GM15510 (cell line): Measurements from ENCODE around the gene AP3B2.

Source experiments
- POLR2A ChIP-seq: IDR thresholded peaks from 3 replicates; pipeline ENCODE4 v1.6.1; 2011; ENCODE audit warnings: borderline replicate concordance; ENCODE audit not compliant: insufficient read length; ENCODE audit errors: extremely low read depth

AP3B2 gene

GRCh38 chr15:82666606-82667005 lies 43.1 kb downstream of the AP3B2 start:
- no peak for TF ChIP-seq POLR2A

- TF ChIP-seq POLR2A, result no peak
Measured at GRCh38 chr15:82664021-82664420, 45.7 kb downstream of the AP3B2 start.

GRCh38 chr15:82663186-82663600 lies 46.5 kb downstream of the AP3B2 start:
- no peak for TF ChIP-seq POLR2A

GRCh38 chr15:82662641-82663040 lies 47.0 kb downstream of the AP3B2 start:
- TF ChIP-seq POLR2A, result no peak

DNA sequence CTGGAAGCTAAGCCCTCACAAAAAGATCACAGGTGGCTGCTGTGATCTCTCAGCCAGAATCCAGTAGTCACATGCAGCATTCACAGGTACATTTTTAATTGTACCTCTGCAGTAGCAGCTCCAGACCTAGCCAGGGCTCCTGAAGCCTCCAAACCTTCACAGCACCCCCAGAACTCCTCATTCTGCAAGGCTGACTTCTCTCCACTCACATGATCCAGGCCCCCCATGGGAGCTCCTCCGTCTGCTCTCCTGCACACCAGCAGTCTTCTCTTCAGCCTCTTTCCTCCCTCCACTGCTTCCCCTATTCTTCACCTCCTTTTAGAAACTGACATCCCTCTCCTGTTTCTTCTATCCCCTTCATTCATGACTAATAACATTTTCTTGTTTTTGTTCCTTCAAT lies 49.3 kb downstream of the AP3B2 start:
- TF ChIP-seq POLR2A, result no peak

DNA sequence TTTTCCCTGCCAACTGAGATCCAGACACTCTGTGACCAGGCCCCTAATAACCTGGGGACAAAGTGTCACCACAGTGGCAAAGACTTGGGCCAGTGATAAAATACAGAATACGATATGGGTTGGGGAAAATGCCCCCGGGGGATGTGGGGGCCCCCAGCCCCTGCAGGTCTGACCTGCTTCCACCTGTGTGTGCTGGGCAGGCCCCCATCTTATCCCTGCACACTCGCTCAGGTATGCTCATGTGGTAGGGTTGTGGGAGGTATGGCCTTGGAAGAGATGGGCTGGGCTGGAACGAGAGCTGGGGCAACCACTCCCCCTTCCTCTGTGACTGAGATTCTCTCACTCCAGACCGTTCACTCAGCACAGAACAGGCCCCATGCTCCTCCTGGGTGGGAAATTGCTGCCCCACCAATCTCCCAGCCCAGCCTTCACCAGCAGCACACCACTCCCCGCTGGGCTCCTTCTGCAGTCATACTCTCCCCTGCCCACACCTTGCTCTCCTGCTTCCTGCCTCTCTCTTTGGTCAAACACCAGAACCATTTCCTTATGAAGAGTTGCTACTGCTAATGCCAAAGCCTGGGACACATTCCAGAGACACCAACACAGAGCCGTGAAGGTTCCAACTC lies 52.9 kb downstream of the AP3B2 start:
- TF ChIP-seq POLR2A, result no peak

DNA sequence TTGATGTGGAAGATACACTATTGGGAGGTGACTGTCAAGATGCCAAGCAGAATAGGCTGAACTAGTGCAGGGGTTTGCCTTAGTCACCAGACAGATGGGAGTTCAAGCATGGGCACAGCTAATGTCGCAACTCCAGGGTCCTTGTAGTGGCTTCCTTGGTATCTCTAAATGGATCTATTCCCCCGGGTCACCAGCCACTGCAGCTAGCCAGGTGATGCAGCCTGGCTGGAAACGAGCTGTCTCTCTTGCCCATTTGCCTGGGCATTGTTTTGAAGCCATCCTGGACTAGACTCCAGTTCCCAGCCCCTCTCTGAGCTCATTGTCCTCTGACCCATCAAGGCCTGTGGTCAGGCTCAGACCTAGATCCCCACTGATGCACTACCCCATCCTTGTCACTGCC lies 54.1 kb downstream of the AP3B2 start:
- no peak for TF ChIP-seq POLR2A

GRCh38 chr15:82653483-82654168 lies 56.0 kb downstream of the AP3B2 start:
- no peak for TF ChIP-seq POLR2A

DNA sequence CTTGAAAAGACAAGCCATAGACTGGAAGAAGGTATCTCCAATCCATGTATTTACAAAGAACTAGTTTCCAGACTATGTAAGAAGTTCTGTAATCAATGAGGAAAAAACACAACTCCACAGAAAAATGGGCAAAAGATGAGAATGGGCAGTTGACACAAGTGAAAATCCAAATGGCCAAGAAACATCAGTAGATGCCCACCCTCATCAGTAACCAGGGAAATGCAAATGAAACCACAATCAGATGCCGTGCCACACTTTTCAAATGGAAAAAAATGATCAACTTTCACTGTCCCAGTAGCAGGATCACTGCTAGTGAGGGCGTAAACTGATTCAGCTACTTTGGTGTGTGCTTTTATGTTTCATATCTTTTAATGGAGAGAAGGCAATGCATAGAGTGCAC lies 58.0 kb downstream of the AP3B2 start:
- no peak for TF ChIP-seq POLR2A

DNA sequence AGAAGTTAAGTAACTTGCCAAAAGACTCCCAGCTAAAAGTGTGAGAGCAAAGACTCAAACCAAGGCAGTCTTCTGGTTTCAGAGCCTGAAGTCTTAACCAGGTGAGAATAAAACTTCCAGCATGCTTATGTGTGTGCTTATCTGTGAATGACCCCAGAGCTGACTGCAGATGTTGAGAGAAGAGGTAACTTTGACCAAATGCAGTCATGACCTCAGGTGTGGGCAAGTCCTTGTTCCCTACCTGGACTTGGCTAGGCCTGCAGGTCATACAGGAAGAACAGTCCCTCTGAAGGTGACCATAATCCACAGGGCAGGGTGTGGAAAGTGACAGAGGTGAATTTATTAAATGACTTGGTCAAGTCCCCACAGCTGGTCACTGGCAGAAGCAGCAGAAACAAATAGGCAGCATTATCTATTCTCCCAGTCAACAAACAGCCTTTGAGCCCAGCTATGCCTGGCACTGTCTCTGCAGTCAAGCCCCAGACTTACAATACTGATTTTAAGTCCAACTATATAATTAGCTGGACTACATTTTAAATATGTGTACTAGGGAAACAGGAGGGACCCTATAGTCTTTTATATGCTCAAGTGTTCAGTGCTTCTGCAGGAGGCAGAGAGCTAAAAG lies 59.5 kb downstream of the AP3B2 start:
- TF ChIP-seq POLR2A, result no peak

DNA sequence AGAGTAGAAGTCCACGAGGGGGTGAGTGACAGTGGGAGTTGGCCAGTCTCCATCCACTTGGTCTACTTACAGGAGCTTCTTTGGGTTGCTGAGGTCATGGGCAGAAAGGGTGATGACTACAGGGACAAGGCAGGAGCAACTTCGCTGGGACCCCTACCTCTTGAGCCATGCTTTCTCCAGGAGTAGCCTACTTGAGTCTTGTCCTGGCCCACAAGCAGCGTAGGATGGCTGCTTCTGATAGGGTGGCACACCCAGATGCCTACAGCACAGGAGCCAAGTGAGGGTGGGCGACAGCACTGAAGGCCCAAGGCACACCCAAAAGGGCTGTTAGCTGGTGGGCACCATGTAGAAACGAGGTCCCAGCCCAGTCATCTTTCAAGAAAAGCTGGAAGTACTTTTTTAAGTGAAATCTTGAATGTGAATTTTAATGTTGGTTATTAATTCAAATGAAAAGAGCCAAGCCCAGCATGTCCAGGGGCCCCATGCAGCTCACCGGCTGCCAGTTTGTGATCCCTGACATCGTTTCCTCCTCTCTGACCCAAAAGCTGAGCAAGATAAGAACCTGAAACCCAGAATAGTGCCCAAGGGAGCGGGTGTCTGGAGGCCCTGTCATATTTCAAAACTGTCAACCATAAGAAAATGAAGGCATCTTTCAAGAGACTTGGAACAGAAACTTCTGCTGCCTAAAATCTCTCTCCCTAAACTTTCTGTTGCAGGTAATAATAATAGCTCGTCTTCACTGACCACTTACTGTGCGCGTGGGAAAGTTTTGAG lies 60.3 kb downstream of the AP3B2 start:
- TF ChIP-seq POLR2A, result no peak

DNA sequence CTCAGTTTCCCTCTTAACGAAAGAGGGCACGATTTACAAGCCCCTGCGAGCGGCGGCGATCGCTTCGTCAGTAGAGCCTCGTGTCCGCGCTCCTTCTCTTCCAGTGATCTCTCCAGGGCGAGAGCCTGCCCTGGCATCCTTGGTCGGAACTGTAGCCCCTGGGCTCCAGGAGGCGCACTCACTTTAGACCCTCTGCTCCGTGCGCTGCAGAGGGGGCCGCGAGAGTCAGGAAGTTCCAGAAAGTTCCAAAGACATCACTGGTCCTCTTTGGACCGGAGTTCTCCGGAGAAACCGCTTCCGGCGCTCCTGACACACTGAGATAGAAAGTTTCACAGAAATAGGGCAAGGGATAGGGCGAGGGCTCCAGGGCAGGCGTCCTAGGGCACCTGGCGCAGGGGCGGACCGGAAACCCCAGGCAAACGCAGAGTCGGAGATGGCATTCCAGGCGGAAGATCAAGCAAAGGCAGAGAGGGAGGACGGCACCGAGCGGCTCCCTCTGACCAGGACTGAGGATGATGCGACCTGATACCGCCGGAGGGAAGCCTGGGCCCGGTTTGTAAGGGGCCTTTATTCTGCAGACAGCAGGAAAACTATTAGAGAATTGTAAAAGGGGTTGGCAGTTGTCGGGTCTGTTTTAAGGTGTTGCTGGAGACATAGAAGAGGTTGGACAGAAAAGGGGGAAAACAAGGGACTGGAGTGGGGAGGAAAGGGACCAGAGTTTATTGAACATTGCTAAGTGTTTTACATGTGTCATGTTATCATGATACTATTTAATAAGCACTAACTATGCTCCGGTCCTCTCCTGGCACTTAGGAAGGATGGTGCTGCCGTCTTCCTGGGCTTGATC lies 61.2 kb downstream of the AP3B2 start:
- TF ChIP-seq POLR2A, result no peak

DNA sequence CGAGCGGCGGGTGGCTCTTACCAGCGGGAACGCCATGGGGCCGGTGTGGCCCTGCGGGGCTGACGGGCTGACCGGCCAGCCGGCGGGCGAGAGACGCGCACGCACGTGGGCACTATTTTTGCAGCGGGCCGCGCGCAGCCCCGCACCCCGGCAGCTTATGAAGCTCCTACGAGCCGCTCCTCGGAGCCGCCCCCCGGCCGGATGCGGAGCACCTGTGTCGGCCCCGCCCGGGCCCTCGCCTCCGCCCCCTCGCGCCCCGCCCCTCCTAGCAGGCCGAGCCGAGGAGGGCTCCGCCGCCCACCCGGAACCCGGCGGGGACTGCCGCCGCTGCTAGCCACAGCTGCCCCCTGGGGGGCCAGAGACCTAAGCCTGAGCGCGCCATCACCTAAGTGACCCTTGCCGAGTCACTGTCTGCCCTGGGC lies 61.8 kb downstream of the AP3B2 start:
- TF ChIP-seq POLR2A, result no peak
